Right lobe of liver (tissue), 6 donors: ENCODE results near the gene LYZL6. TPM values are rescaled to one million over a fixed set of nuclear protein-coding genes. Genes with fewer than 3 reads are reported as not detected.
A peak's percentile ranks its signal among the peaks of the same experiment; 100 is the strongest.

Experiments used
- ATAC-seq, 4 donors: fragments of 200-7000 bp; cut with Tn5 transposase; one replicate each; pipeline ENCODE4 v1.9.1; 2020; ENCODE audit warnings: mild to moderate bottlenecking in 4 of 4, moderate library complexity in 4 of 4
- DNase-seq, 3 donors: peaks; one replicate each; pipeline ENCODE4 v3.0.0-alpha.2; 2020
- H3K27ac ChIP-seq, 3 donors: fragments of 200-600 bp; one replicate each; pipeline ENCODE4 v1.8.0; 2022
- H3K27me3 ChIP-seq, 2 donors: fragments of 200-600 bp; one replicate each; pipeline ENCODE4 v1.8.0; 2022
- H3K36me3 ChIP-seq, 4 donors: fragments of 200-600 bp; sonication (generic) in 1 of 4; one replicate each; pipeline versions ENCODE4 v1.5.1 to v1.8.0; 2017 to 2022; ENCODE audit warnings: control low read depth in 1 of 4
- H3K4me1 ChIP-seq, 4 donors: fragments of 200-600 bp; sonication (generic) in 1 of 4; one replicate each; pipeline versions ENCODE4 v1.5.1 to v1.8.0; 2017 to 2022; ENCODE audit warnings: control low read depth in 1 of 4
- H3K4me3 ChIP-seq, 3 donors: fragments of 200-600 bp; one replicate each; pipeline ENCODE4 v1.8.0; 2022
- H3K9me3 ChIP-seq, 4 donors: fragments of 200-600 bp; sonication (generic) in 1 of 4; one replicate each; pipeline versions ENCODE4 v1.5.1 to v1.8.0; 2017 to 2022; ENCODE audit warnings: control low read depth in 1 of 4
- POLR2A ChIP-seq: fragments of 450-650 bp; IDR thresholded peaks from one replicate; pipeline ENCODE4 v1.6.1; 2017; ENCODE audit warnings: antibody characterized with exemption, mild to moderate bottlenecking
- WGBS: methylation state at CpG from one replicate; pipeline ENCODE4 v1.1.6; 2018; ENCODE audit warnings: low coverage, low lambda C conversion rate; ENCODE audit not compliant: insufficient coverage; ENCODE audit errors: missing lambda C conversion rate; 5-methylcytosine and 5-hydroxymethylcytosine counted together
- intact Hi-C, 2 donors: fragments of 100-400 bp; cut with DNase I; formaldehyde crosslinking; loops; one replicate each; pipeline versions ENCODE4 v1.11.2 to v1.14.1; 2022
- total RNA-seq, 6 experiments: library from RNA; depleted of rRNA in 2 of 6; stranded (reverse); fragments of >200 nt in 2 of 6; fragmentation: NEBNext Ultra II Directional in 3 of 6; extraction: Animal tissue kit (Norgen Biotek cat#: 25700) in 3 of 6; gene quantifications; one replicate each; pipeline versions ENCODE4 v1.1.0 to v1.2.4, GENCODE V29; 2016 to 2023
- TF ChIP-seq, protein P1 (sequence below), 4 donors: fragments of 200-600 bp in 3 of 4; fragments of 450-650 bp in 1 of 4; IDR thresholded peaks; one replicate each; pipeline versions ENCODE4 v1.5.1 to v1.8.0; 2016 to 2022; ENCODE audit warnings: antibody characterized with exemption in 4 of 4, mild to moderate bottlenecking in 2 of 4
- donor health status: DM: no; HTN: yes; CAD: no.
- donor health status: DM: no; HTN: no; CAD: no.
- donor health status: DM: no; HTN: no; CAD: no.
- donor health status: DM: no; HTN: yes; CAD: no.
- donor health status: DM: no; HTN: yes; CAD: no.

LYZL6 gene
- total RNA-seq, 6 experiments from 2014 or later = not detected

DNA sequence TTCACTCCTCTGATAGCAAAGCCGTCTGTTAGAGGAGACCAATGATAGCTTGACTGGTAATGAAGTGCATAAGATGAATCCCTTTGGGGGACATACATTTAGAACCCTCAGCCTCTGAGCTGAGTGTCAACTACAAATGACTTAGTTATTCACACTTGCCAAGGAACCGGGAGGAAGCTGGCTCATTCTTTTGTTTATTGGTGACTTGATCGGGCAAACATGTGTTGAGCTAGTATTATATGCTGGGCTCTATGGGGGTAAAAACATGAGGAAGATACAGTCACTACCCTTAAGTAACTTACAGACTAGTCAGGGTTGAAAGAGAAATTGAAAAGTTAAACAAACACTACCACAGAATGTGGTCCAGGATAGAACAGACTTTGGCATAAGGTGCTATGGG, 34.8 kb upstream of the LYZL6 start:
- TF ChIP-seq, protein P1, sequence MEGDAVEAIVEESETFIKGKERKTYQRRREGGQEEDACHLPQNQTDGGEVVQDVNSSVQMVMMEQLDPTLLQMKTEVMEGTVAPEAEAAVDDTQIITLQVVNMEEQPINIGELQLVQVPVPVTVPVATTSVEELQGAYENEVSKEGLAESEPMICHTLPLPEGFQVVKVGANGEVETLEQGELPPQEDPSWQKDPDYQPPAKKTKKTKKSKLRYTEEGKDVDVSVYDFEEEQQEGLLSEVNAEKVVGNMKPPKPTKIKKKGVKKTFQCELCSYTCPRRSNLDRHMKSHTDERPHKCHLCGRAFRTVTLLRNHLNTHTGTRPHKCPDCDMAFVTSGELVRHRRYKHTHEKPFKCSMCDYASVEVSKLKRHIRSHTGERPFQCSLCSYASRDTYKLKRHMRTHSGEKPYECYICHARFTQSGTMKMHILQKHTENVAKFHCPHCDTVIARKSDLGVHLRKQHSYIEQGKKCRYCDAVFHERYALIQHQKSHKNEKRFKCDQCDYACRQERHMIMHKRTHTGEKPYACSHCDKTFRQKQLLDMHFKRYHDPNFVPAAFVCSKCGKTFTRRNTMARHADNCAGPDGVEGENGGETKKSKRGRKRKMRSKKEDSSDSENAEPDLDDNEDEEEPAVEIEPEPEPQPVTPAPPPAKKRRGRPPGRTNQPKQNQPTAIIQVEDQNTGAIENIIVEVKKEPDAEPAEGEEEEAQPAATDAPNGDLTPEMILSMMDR (IDR thresholded peaks at IDR 0.05) = no peak
- no peak for TF ChIP-seq POLR2A
- ATAC-seq (no peak), DNase-seq (no peak)
- peak overlapping the region in 1 of 3 donors; percentile 74 for H3K27ac ChIP-seq
- peak overlapping the region in 1 of 3 donors; percentile 95 for H3K4me3 ChIP-seq
- H3K9me3 ChIP-seq = no peaks in the 10 kb centered on the region
- H3K27me3 ChIP-seq = no peaks in the 10 kb centered on the region
- peaks cover 0 to 11% (median 0%) of the 10 kb centered on the region in 4 donors for H3K36me3 ChIP-seq
- peaks cover 0 to 71% (median 32%) of the 10 kb centered on the region in 4 donors for H3K4me1 ChIP-seq
- intact Hi-C loops = no loop called here
- WGBS = 60% methylated on average over 2 of the region's 3 CpGs

DNA sequence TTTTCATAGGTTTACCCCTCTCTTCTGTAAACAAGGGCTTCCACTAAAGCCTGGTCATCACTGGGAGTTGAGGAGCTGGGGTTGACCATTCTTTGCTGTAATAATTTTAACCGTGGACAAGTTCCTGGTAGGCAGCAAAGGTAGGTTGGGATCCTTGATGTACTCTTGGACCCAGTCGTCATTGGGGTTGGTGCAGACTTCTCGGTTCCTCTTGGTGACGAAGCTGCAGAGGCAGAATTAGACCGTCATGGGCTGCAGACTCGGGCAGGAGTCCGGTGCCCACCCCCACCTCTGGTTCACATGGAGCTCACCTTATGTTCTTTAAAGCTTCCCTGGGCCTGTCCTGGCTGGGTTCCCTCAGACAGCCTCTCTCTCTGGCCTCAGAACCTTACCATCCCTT, 34.0 kb upstream of the LYZL6 start:
- Histone ChIP-seq H3K9me3 (no peaks in the 10 kb centered on the region), H3K27me3 (no peaks in the 10 kb centered on the region), H3K4me1 (peaks cover 0 to 78% (median 36%) of the 10 kb centered on the region in 4 donors), H3K27ac (peak overlapping the region in 1 of 3 donors; percentile 74), H3K4me3 (no peak overlapping the region), H3K36me3 (peaks cover 0 to 11% (median 0%) of the 10 kb centered on the region in 4 donors)
- ATAC-seq = no peak
- DNase-seq = no peak
- intact Hi-C loops = no loop called here
- WGBS = 78% methylated on average over 1 of the region's 7 CpGs
- no peak for TF ChIP-seq POLR2A
- TF ChIP-seq, protein P1 (IDR thresholded peaks at IDR 0.05) = no peak

DNA sequence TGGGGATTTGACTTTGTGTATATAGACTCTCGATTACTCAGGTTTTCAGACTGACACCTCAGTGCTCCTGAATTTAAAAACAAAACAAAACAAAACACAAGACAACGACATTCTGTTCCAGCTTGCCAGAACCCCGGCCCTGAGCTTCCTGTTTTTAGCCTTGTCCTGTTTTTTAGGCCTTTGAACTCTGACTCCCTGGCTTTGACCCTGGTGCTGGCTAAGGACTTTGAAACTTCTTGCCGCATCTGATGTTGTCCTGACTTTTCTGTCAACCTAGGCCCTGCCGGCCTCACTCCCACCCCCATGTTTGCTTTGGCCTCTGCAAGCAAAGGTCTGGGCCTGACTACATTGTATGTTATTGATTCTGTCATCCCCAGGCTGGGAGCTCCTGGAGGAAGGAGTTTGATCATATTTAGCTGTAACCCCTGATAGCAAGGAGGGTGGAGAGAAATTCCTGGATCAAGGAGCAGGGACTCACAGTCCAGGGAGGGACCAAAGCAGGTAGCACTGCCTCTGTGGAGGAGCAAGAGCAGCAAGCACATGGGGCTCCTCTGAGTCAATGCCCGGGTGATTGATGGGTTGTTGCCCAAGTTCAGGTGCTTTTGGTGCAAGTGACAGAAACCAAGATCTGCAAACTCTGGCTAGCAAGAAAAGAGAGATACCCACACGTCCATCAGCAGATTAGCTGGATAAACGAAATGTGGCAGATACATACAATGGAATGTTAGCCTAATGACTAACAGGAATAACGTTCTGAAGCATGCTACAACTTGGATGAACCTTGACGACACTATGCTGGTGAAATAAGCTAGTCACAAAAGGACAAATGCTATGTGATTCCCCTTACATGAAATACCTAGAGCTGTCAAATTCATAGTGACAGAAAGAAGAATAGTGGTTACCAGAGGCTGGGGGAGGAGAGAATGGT, 30.1 kb upstream of the LYZL6 start:
- TF ChIP-seq, protein P1 (IDR thresholded peaks at IDR 0.05) = no peak
- TF ChIP-seq POLR2A = no peak
- Histone ChIP-seq H3K4me3 (no peak overlapping the region), H3K36me3 (peaks cover 0 to 3% (median 0%) of the 10 kb centered on the region in 4 donors), H3K27me3 (no peaks in the 10 kb centered on the region), H3K27ac (peak overlapping the region; percentile 54 to 74 (median 68)), H3K9me3 (no peaks in the 10 kb centered on the region), H3K4me1 (peaks cover 0 to 87% (median 43%) of the 10 kb centered on the region in 4 donors)
- intact Hi-C loops = no loop called here
- DNase-seq (peak; percentile 81 to 94 (median 92)), ATAC-seq (peak; percentile 70 to 80 (median 74))
- WGBS = 15% methylated on average over 10 of the region's 10 CpGs

DNA sequence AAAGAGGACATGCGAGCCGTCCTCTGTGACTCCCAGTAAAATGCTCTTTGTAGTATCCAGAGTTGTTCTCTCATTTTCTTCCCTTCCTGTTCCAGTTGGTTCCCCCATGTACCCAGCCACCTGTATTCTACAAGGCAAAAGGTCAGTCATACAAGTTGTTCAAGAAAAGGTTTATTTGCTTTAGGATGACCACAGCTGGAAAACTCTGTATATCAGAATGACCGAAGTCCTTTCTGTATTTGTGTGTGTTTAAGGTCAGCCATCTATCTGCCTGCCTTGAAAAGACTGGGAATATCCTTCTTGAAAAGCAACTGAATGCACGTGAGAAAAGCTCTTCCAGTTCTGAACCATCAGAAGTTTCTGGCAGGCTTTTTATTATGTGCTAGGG, 29.4 kb upstream of the LYZL6 start:
- no peak for TF ChIP-seq POLR2A
- TF ChIP-seq, protein P1 (IDR thresholded peaks at IDR 0.05) = no peak
- 20% methylated on average over 4 of the region's 4 CpGs for WGBS
- H3K36me3 ChIP-seq = no peaks in the 10 kb centered on the region
- no peaks in the 10 kb centered on the region for H3K27me3 ChIP-seq
- H3K9me3 ChIP-seq = no peaks in the 10 kb centered on the region
- H3K27ac ChIP-seq = peak overlapping the region; percentile 19 to 74 (median 54)
- intact Hi-C loops = no loop called here
- DNase-seq = no peak
- peaks cover 0 to 82% (median 40%) of the 10 kb centered on the region in 4 donors for H3K4me1 ChIP-seq
- H3K4me3 ChIP-seq = no peak overlapping the region
- ATAC-seq = peak in 3 of 4 donors; percentile 4 to 15 (median 5)
